Smooth muscle cell (in vitro differentiated cells): Measurements from ENCODE around the gene PTPN21. TPM values are rescaled to one million over a fixed set of nuclear protein-coding genes. Genes with fewer than 3 reads are reported as not detected.

Experiments used
- DNase-seq: peaks from one replicate; lab custom pipeline; 2025; ENCODE audit not compliant: unreplicated experiment; lab: John Stamatoyannopoulos, UW
- H2AFZ ChIP-seq: fragments of 200-600 bp; sonication (generic); 2 replicates; pipeline ENCODE4 v1.6.0; 2016; ENCODE audit warnings: antibody characterized with exemption, low read depth, mild to moderate bottlenecking
- H3F3A ChIP-seq: fragments of 200-600 bp; sonication (generic); 2 replicates; pipeline ENCODE4 v1.6.0; 2017; ENCODE audit warnings: antibody characterized with exemption, low read depth
- H3K27ac ChIP-seq: fragments of 200-600 bp; sonication (generic); 2 replicates; pipeline ENCODE4 v1.5.1; 2016; ENCODE audit warnings: low read depth, mild to moderate bottlenecking
- H3K27me3 ChIP-seq: fragments of 200-600 bp; sonication (generic); 2 replicates; pipeline ENCODE4 v1.6.1; 2016; ENCODE audit warnings: low read depth, mild to moderate bottlenecking
- H3K36me3 ChIP-seq: fragments of 200-600 bp; sonication (generic); 2 replicates; pipeline ENCODE4 v1.5.1; 2016; ENCODE audit warnings: low read depth
- H3K4me1 ChIP-seq: fragments of 200-600 bp; sonication (generic); 2 replicates; pipeline ENCODE4 v1.5.1; 2016; ENCODE audit warnings: low read depth
- H3K4me2 ChIP-seq: fragments of 200-600 bp; sonication (generic); 2 replicates; pipeline ENCODE4 v1.6.0; 2016; ENCODE audit warnings: mild to moderate bottlenecking
- H3K4me3 ChIP-seq: fragments of 200-600 bp; sonication (generic); 2 replicates; pipeline ENCODE4 v1.5.1; 2016; ENCODE audit warnings: mild to moderate bottlenecking
- H3K79me2 ChIP-seq: fragments of 200-600 bp; sonication (generic); 2 replicates; pipeline ENCODE4 v1.6.0; 2016; ENCODE audit warnings: low read depth, mild to moderate bottlenecking
- H3K9ac ChIP-seq: fragments of 200-600 bp; sonication (generic); 2 replicates; pipeline ENCODE4 v1.6.0; 2016; ENCODE audit warnings: low read depth
- H3K9me3 ChIP-seq: fragments of 200-600 bp; sonication (generic); replicated peaks from 2 replicates; pipeline ENCODE4 v1.5.1; 2016; ENCODE audit warnings: low read depth
- H4K20me1 ChIP-seq: fragments of 200-600 bp; sonication (generic); 2 replicates; pipeline ENCODE4 v1.6.0; 2016; ENCODE audit warnings: low read depth
- CTCF ChIP-seq: fragments of 200-600 bp; sonication (generic); IDR thresholded peaks from 2 replicates; pipeline ENCODE4 v1.5.1; 2017; ENCODE audit warnings: borderline replicate concordance, mild to moderate bottlenecking, antibody characterized with exemption; ENCODE audit not compliant: insufficient read depth, poor library complexity, severe bottlenecking
- WGBS: methylation state at CpG from one replicate; pipeline ENCODE4 v1.1.7; 2016; ENCODE audit warnings: low lambda C conversion rate; 5-methylcytosine and 5-hydroxymethylcytosine counted together
- polyA plus RNA-seq: library from polyadenylated mRNA; unstranded; fragments of >200 nt; fragmentation: Nextera tagmentation; extraction: Ambion mirVana; gene quantifications from 2 replicates; pipeline ENCODE4 v1.2.1, GENCODE V29; 2016
- total RNA-seq: library from RNA; depleted of rRNA; stranded (reverse); fragments of >200 nt; gene quantifications from 2 replicates; pipeline ENCODE4 v1.2.3, GENCODE V29; 2014

The PTPN21 gene
- total and polyA plus RNA-seq, 2 experiments from 2014 or later: 8.1 to 12.2 TPM

GRCh38 chr14:88496414-88496813 lies 58.4 kb downstream of the PTPN21 start:
- no peak overlapping the region for H3K9ac ChIP-seq
- H3K4me1 ChIP-seq: no peaks in the 10 kb centered on the region
- peaks cover 8% of the 10 kb centered on the region for H4K20me1 ChIP-seq
- no peak overlapping the region for H3K4me2 ChIP-seq
- H2AFZ ChIP-seq: no peak overlapping the region
- H3K9me3 ChIP-seq: no peaks in the 10 kb centered on the region
- TF ChIP-seq CTCF: no peak
- no peak for DNase-seq
- WGBS: 97% methylated on average over 3 of the region's 3 CpGs
- no peaks in the 10 kb centered on the region for H3F3A ChIP-seq
- peaks cover 29% of the 10 kb centered on the region for H3K36me3 ChIP-seq
- no peaks in the 10 kb centered on the region for H3K27me3 ChIP-seq
- H3K4me3 ChIP-seq: no peak overlapping the region
- H3K79me2 ChIP-seq: no peaks in the 10 kb centered on the region
- H3K27ac ChIP-seq: no peak overlapping the region

DNA sequence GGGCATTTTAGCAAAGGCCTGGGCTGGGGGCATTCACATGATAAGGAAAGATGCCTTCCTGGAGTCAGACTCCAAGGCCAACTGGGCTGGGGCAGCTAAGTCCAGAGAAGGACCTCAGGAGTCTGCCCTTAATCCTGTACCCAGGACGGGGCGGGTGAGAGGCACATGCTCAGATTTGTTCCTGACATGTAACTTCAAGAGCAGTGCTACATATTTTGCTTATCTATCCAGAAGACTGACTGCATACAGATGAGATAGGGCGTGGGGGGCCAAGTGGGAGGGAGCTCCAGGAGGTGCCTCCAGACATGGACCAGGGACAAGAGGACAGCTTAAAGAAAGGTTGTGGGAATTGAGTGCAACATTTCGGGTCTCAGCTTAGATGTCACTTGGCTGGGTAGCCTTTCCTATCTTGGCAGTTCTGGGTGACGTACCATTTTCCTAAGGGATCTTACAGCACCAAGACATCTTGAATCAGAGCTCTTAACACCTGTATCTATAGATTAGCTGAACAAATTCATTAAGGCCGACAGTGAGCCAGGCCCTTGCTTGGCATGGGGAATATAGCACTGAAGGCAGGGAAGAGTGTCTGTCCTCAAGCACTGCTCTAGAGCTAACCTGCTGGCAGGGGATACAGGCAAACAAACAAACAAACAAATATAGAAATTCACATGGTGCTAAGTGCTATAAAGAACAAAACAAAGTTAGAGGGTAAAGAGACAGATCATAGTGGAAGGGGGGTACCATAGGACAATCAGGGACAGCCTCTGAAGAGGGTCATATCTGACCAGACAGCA lies 61.2 kb downstream of the PTPN21 start:
- Histone ChIP-seq H3K79me2 (no peaks in the 10 kb centered on the region), H3K4me1 (no peaks in the 10 kb centered on the region), H3F3A (no peaks in the 10 kb centered on the region), H3K4me2 (no peak overlapping the region), H3K9ac (no peak overlapping the region), H3K9me3 (no peaks in the 10 kb centered on the region), H3K36me3 (peaks cover 15% of the 10 kb centered on the region), H3K27ac (no peak overlapping the region), H2AFZ (no peak overlapping the region), H4K20me1 (peaks cover 8% of the 10 kb centered on the region), H3K4me3 (no peak overlapping the region), H3K27me3 (no peaks in the 10 kb centered on the region)
- TF ChIP-seq CTCF: no peak
- DNase-seq: no peak
- 71% methylated on average over 6 of the region's 6 CpGs for WGBS

GRCh38 chr14:88492272-88493089 lies 62.3 kb downstream of the PTPN21 start:
- Histone ChIP-seq H3K27ac (no peak overlapping the region), H4K20me1 (peaks cover 8% of the 10 kb centered on the region), H3K9ac (no peak overlapping the region), H3K4me3 (no peak overlapping the region), H3K36me3 (peaks cover 18% of the 10 kb centered on the region), H3F3A (no peaks in the 10 kb centered on the region), H3K27me3 (no peaks in the 10 kb centered on the region), H2AFZ (no peak overlapping the region), H3K79me2 (no peaks in the 10 kb centered on the region), H3K4me2 (no peak overlapping the region), H3K9me3 (no peaks in the 10 kb centered on the region), H3K4me1 (no peaks in the 10 kb centered on the region)
- peak; percentile 80 for TF ChIP-seq CTCF
- 77% methylated on average over 12 of the region's 12 CpGs for WGBS
- peak; percentile 3 for DNase-seq
